NCI-H187 (cell line): ENCODE data around the gene AOX1.
"Not testable (repeated sequence)": the region's sequence is repeated elsewhere in the genome, so short reads cannot be mapped to it uniquely, and the experiment has no call there.

Experiments used
- DNase-seq, 2 experiments: peaks; one replicate each; lab custom pipeline; 2025; lab: John Stamatoyannopoulos, UW

AOX1 gene

DNA sequence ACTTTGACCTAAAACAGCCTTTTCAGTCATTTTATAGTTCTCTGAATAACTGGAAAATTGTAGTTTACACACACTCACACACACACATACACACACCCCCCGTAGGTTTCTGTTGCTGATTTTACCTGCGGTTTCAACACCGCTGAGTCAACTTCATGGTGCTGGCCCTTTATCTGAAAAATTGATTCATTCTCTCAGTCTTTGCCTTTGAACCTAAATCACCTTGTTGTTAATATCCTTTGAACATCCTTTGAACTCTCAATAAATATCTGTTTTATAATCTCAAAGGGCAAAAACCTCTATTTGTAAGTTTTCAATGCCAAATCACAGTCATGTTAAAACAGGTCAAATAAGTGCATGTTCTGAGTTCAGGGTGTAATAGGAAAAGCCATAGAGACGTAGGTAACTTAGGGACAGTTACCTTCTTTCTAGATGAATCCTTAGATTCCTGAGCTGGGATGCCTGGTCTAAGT, 116.9 kb downstream of the AOX1 start:
- DNase-seq: no peak

- no peak for DNase-seq
These were observed 117.5 kb downstream of the AOX1 start for GRCh38 chr2:200703127-200703925.

- DNase-seq: no peak
These were observed 118.3 kb downstream of the AOX1 start for GRCh38 chr2:200703926-200704637.

- DNase-seq: no peak
These were observed 119.7 kb downstream of the AOX1 start for GRCh38 chr2:200705305-200706041.

DNA sequence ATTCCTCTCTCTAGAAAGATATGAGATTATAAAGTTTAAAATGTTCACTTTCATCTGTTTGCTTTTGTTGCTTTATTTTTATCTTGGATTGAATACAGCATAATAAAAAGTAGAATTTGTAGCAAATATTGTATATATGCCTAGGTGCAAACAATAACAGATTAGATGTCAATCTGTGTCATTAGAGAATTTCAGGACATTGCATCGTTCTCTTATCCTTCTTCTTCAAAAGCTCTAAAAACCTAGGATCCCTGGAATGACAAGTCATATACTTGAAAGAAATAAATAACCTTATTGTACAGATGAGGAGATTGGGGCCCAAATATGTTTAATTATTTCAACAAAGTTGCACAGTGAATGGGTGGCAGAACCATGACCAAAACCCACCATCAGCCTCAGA, 123.1 kb downstream of the AOX1 start:
- no peak for DNase-seq

- DNase-seq: peak in 1 of 2 experiments; percentile 20
These were observed 127.3 kb downstream of the AOX1 start for GRCh38 chr2:200713003-200713703.

DNA sequence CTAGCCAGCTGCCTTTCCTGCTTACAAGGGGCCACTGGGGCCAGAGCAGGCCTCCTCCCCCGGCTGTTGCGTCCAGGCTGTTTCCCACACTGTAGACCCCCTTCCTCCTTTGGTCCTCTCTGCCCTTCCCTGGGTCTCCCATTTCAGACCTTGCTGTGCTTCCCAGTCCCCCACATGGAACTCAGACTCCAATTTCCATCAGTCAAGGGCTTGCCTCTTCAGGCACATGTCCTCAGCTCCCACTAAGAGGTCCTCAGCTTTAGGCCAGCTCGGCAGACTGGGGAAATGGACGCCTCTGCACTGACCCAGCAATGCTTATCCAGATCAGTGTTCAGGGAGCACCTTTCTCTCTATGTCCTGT, 127.9 kb downstream of the AOX1 start:
- no peak for DNase-seq

- DNase-seq: not testable (repeated sequence)
These were observed 129.2 kb downstream of the AOX1 start for GRCh38 chr2:200715014-200715413.

- no peak for DNase-seq
These were observed 130.6 kb downstream of the AOX1 start for GRCh38 chr2:200716386-200716785.
